Heart left ventricle (tissue), 13 donors: ENCODE data around the gene MYH11.

Experiments used
- POLR2A ChIP-seq, 2 donors: fragments of 450-650 bp; IDR thresholded peaks; one replicate each; pipeline ENCODE4 v1.6.1; 2017; ENCODE audit warnings: antibody characterized with exemption in 2 of 2, mild to moderate bottlenecking in 2 of 2, moderate library complexity in 2 of 2
- TF ChIP-seq, protein P1 (sequence below), 12 donors: fragments of 200-600 bp; sonication (generic) in 4 of 12; IDR thresholded peaks; one replicate each; pipeline versions ENCODE4 v1.5.0 to v1.8.0; 2018 to 2022; ENCODE audit warnings: antibody characterized with exemption in 12 of 12, mild to moderate bottlenecking in 5 of 12
- donor health status: ischemic (EF 13 %, LVEDD 7.1; RV severe dilation, severe dysfunction).
- donor health status: DM: no; HTN: yes; CAD: no.
- donor health status: DM: no; HTN: no; CAD: no.
- donor health status: ischemic (EF 25% LVEDD 6.9; RV normal size, moderate dysfunction).
- donor health status: ischemic (EF 25% LVEDD 5.7; RV mildly dilated, moderate dysfunction).
- donor health status: ischemic (EF 35%, LVEDD 5.7; RV mildly dilated, moderate dysfunction).
- donor health status: nonischemic (EF 11% LVEDD 7.7; RV severe dilation, severe dysfunction).
- donor health status: DM: yes; HTN: yes; CAD: no.
- donor health status: PGD.
- donor health status: ischemic (EF 29% LVEDD 5.4; RV normal size, mild dysfunction).
- donor health status: nonischemic (EF 23%, LVEDD 6.1; RV moderate dilation, normal function).

GRCh38 chr16:15817446-15817845, 39.4 kb downstream of the MYH11 start:
- TF ChIP-seq, protein P1, sequence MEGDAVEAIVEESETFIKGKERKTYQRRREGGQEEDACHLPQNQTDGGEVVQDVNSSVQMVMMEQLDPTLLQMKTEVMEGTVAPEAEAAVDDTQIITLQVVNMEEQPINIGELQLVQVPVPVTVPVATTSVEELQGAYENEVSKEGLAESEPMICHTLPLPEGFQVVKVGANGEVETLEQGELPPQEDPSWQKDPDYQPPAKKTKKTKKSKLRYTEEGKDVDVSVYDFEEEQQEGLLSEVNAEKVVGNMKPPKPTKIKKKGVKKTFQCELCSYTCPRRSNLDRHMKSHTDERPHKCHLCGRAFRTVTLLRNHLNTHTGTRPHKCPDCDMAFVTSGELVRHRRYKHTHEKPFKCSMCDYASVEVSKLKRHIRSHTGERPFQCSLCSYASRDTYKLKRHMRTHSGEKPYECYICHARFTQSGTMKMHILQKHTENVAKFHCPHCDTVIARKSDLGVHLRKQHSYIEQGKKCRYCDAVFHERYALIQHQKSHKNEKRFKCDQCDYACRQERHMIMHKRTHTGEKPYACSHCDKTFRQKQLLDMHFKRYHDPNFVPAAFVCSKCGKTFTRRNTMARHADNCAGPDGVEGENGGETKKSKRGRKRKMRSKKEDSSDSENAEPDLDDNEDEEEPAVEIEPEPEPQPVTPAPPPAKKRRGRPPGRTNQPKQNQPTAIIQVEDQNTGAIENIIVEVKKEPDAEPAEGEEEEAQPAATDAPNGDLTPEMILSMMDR (IDR thresholded peaks at IDR 0.05), result no peak
- TF ChIP-seq POLR2A (IDR thresholded peaks at IDR 0.05), result no peak
